Astrocyte of the spinal cord (primary cell): ENCODE results near the gene EPHB4.
A peak's percentile ranks its signal among the peaks of the same experiment; 100 is the strongest.

Experiments
- DNase-seq: peaks from one replicate; pipeline ENCODE4 v3.0.0; 2011; ENCODE audit warnings: low read depth, low spot score
- H3K4me3 ChIP-seq: 2 replicates; pipeline ENCODE4 v1.5.1; 2011; ENCODE audit warnings: low read depth, mild to moderate bottlenecking, low read length, moderate library complexity
- CTCF ChIP-seq: IDR thresholded peaks from 2 replicates; pipeline ENCODE4 v1.5.1; 2012; ENCODE audit warnings: low read depth, mild to moderate bottlenecking, low read length, inconsistent platforms
- in situ Hi-C: cut with HindIII; loops from 2 replicates; pipeline ENCODE4 v1.10.0; 2017; ENCODE audit warnings: low sequenced_read_pairs

EPHB4 gene

GRCh38 chr7:100827330-100828226 lies at the start of gene EPHB4:
Gene EPHB4 (minus strand): TSS chr7:100827523. CDS start chr7:100827030, 493 bp downstream.
- peak within 1 kb of the TSS; percentile 78 for H3K4me3 ChIP-seq

GRCh38 chr7:100875356-100875751 lies 48.0 kb upstream of the EPHB4 start:
- H3K4me3 ChIP-seq, result peak overlapping the region; percentile 97
- DNase-seq, result no peak
- in situ Hi-C loops, result no loop called here
- no peak for TF ChIP-seq CTCF

More at GRCh38 chr7:100827330-100828226, at the start of gene EPHB4:
- peak; percentile 91 for DNase-seq
- TF ChIP-seq CTCF, result peak; percentile 68
- in situ Hi-C loops, result no loop called here

GRCh38 chr7:100874577-100875355 lies 47.4 kb upstream of the EPHB4 start, which contains the start of gene SRRT:
Gene SRRT (plus strand): TSS chr7:100875103. CDS start chr7:100875591, 488 bp downstream.
- in situ Hi-C loops, result no loop called here
- H3K4me3 ChIP-seq, result peak within 1 kb of the TSS; percentile 97
- DNase-seq, result peak; percentile 98
- peak; percentile 30 for TF ChIP-seq CTCF

GRCh38 chr7:100874300-100874576 lies 46.9 kb upstream of the EPHB4 start:
- in situ Hi-C loops, result no loop called here
- DNase-seq, result no peak
- no peak for TF ChIP-seq CTCF
- peak overlapping the region; percentile 97 for H3K4me3 ChIP-seq

- in situ Hi-C loops, result no loop called here
- H3K4me3 ChIP-seq, result no peak overlapping the region
- no peak for DNase-seq
- TF ChIP-seq CTCF, result no peak
These were observed 46.4 kb upstream of the EPHB4 start for GRCh38 chr7:100873599-100874299.

GRCh38 chr7:100867776-100868485 lies 40.6 kb upstream of the EPHB4 start:
- no peak for DNase-seq
- in situ Hi-C loops, result no loop called here
- no peak for TF ChIP-seq CTCF
- peak overlapping the region; percentile 93 for H3K4me3 ChIP-seq
